HEK293 (cell line): ENCODE data around the gene TRIM24.

ENCODE experiments used
- CTCF ChIA-PET: fragments of 350-600 bp; formaldehyde crosslinking; extraction: SDS; loops from one replicate; lab custom pipeline; 2021; ENCODE audit warnings: antibody characterized with exemption; lab: Yijun Ruan, JAX
- POLR2A ChIA-PET: fragments of 300-600 bp; formaldehyde crosslinking; extraction: SDS; loops from one replicate; lab custom pipeline; 2020; ENCODE audit warnings: antibody characterized with exemption, inconsistent platforms; lab: Yijun Ruan, JAX
- H3K27ac ChIP-seq: fragments of 200-500 bp; sonication (Bioruptor generic); 2 replicates; pipeline ENCODE4 v1.5.1; 2014; ENCODE audit warnings: low read depth, low read length, control low read depth, inconsistent platforms; ENCODE audit errors: extremely low read depth
- H3K36me3 ChIP-seq, 2 experiments: fragments of 200-500 bp in 1 of 2; sonication (Bioruptor generic) in 1 of 2; 1 replicate in 1 of 2; 2 replicates in 1 of 2; pipeline ENCODE4 v1.5.1; 2014 to 2017; ENCODE audit warnings: inconsistent platforms in 2 of 2, low read length in 2 of 2; ENCODE audit not compliant: control insufficient read depth in 2 of 2, insufficient read depth in 1 of 2
- H3K4me1 ChIP-seq: fragments of 200-500 bp; sonication (Bioruptor generic); 2 replicates; pipeline ENCODE4 v1.5.1; 2014; ENCODE audit warnings: mild to moderate bottlenecking, low read length, inconsistent platforms; ENCODE audit not compliant: control insufficient read depth, insufficient read depth
- H3K4me3 ChIP-seq: 2 replicates; pipeline ENCODE4 v1.5.1; 2011; ENCODE audit warnings: low read depth, mild to moderate bottlenecking, control low read depth, low read length, moderate library complexity
- H3K9me3 ChIP-seq: fragments of 200-500 bp; sonication (Bioruptor generic); 2 replicates; pipeline ENCODE4 v1.5.1; 2014; ENCODE audit warnings: low read depth, low read length, inconsistent platforms; ENCODE audit not compliant: control insufficient read depth, insufficient read depth
- BCL11B ChIP-seq: fragments of 450-650 bp; formaldehyde crosslinking; IDR thresholded peaks from 2 replicates; pipeline ENCODE4 v1.5.1; 2016; ENCODE audit warnings: low read depth, missing biosample characterization, missing genetic modification characterization
- HOXC10 ChIP-seq: sonication (generic); formaldehyde crosslinking; IDR thresholded peaks from 2 replicates; pipeline ENCODE4 v1.8.1; 2023; ENCODE audit warnings: mild to moderate bottlenecking, missing genetic modification reagents
- HOXD13 ChIP-seq: sonication (generic); formaldehyde crosslinking; IDR thresholded peaks from 2 replicates; pipeline ENCODE4 v1.8.0; 2022; ENCODE audit warnings: missing genetic modification reagents, borderline replicate concordance
- KLF8 ChIP-seq: fragments of 450-650 bp; formaldehyde crosslinking; IDR thresholded peaks from 2 replicates; pipeline ENCODE4 v1.5.1; 2016; ENCODE audit warnings: missing biosample characterization, missing genetic modification characterization
- MEIS1 ChIP-seq: sonication (generic); formaldehyde crosslinking; IDR thresholded peaks from 2 replicates; pipeline ENCODE4 v1.8.1; 2022; ENCODE audit warnings: missing genetic modification reagents, mild to moderate bottlenecking, borderline replicate concordance
- OSR2 ChIP-seq: fragments of 450-650 bp; formaldehyde crosslinking; IDR thresholded peaks from 2 replicates; pipeline ENCODE4 v1.5.1; 2016; ENCODE audit warnings: missing biosample characterization, missing genetic modification characterization
- PBX3 ChIP-seq: sonication (generic); formaldehyde crosslinking; IDR thresholded peaks from 2 replicates; pipeline ENCODE4 v1.8.1; 2022; ENCODE audit warnings: mild to moderate bottlenecking, moderate library complexity, missing genetic modification reagents
- PRDM6 ChIP-seq: fragments of 450-650 bp; formaldehyde crosslinking; IDR thresholded peaks from 2 replicates; pipeline ENCODE4 v1.5.1; 2017; ENCODE audit warnings: missing biosample characterization, missing genetic modification characterization
- YY1 ChIP-seq: fragments of 450-650 bp; formaldehyde crosslinking; IDR thresholded peaks from 2 replicates; pipeline ENCODE4 v1.5.1; 2018; ENCODE audit warnings: missing biosample characterization, missing genetic modification characterization
- ZBTB20 ChIP-seq: fragments of 450-650 bp; formaldehyde crosslinking; IDR thresholded peaks from 2 replicates; pipeline ENCODE4 v1.5.1; 2016; ENCODE audit warnings: missing biosample characterization, missing genetic modification characterization
- ZBTB44 ChIP-seq: fragments of 450-650 bp; IDR thresholded peaks from 2 replicates; pipeline ENCODE4 v1.5.1; 2018; ENCODE audit warnings: missing biosample characterization, mild to moderate bottlenecking, missing genetic modification characterization
- ZEB2 ChIP-seq: fragments of 450-650 bp; formaldehyde crosslinking; IDR thresholded peaks from 2 replicates; pipeline ENCODE4 v1.5.1; 2016; ENCODE audit warnings: missing biosample characterization, missing genetic modification characterization
- ZFHX2 ChIP-seq: fragments of 450-650 bp; formaldehyde crosslinking; conservative IDR thresholded peaks from 2 replicates; pipeline ENCODE4 v1.5.1; 2016; ENCODE audit warnings: missing biosample characterization, missing genetic modification characterization
- ZNF146 ChIP-seq: fragments of 450-650 bp; formaldehyde crosslinking; IDR thresholded peaks from 2 replicates; pipeline ENCODE4 v1.5.1; 2016; ENCODE audit warnings: missing biosample characterization, missing genetic modification characterization
- ZNF19 ChIP-seq: fragments of 450-650 bp; formaldehyde crosslinking; IDR thresholded peaks from 2 replicates; pipeline ENCODE4; 2016; ENCODE audit warnings: missing biosample characterization, missing genetic modification characterization, low read depth
- ZNF2 ChIP-seq: fragments of 450-650 bp; formaldehyde crosslinking; IDR thresholded peaks from 2 replicates; pipeline ENCODE4 v1.5.1; 2016; ENCODE audit warnings: missing biosample characterization, missing genetic modification characterization
- ZNF341 ChIP-seq: fragments of 450-650 bp; formaldehyde crosslinking; IDR thresholded peaks from 2 replicates; pipeline ENCODE4; 2016; ENCODE audit warnings: low read depth, missing biosample characterization, missing genetic modification characterization
- ZNF558 ChIP-seq: fragments of 450-650 bp; formaldehyde crosslinking; IDR thresholded peaks from 2 replicates; pipeline ENCODE4 v1.5.1; 2016; ENCODE audit warnings: missing biosample characterization, missing genetic modification characterization
- ZNF560 ChIP-seq: fragments of 450-650 bp; formaldehyde crosslinking; IDR thresholded peaks from 2 replicates; pipeline ENCODE4 v1.5.1; 2017; ENCODE audit warnings: missing biosample characterization, missing genetic modification characterization, borderline replicate concordance
- ZNF561 ChIP-seq: fragments of 450-650 bp; IDR thresholded peaks from 2 replicates; pipeline ENCODE4 v1.5.1; 2018; ENCODE audit warnings: missing biosample characterization, missing genetic modification characterization, borderline replicate concordance
- ZNF580 ChIP-seq: fragments of 450-650 bp; formaldehyde crosslinking; IDR thresholded peaks from 2 replicates; pipeline ENCODE4 v1.5.1; 2016; ENCODE audit warnings: missing biosample characterization, missing genetic modification characterization
- ZNF585B ChIP-seq: fragments of 450-650 bp; formaldehyde crosslinking; IDR thresholded peaks from 2 replicates; pipeline ENCODE4 v1.5.1; 2016; ENCODE audit warnings: missing biosample characterization, missing genetic modification characterization
- ZNF658 ChIP-seq: fragments of 450-650 bp; formaldehyde crosslinking; IDR thresholded peaks from 2 replicates; pipeline ENCODE4; 2016; ENCODE audit warnings: missing biosample characterization, missing genetic modification characterization
- ZNF670 ChIP-seq: fragments of 450-650 bp; formaldehyde crosslinking; IDR thresholded peaks from 2 replicates; pipeline ENCODE4 v1.5.1; 2016; ENCODE audit warnings: missing biosample characterization, missing genetic modification characterization, low read depth
- ZNF707 ChIP-seq: fragments of 450-650 bp; formaldehyde crosslinking; IDR thresholded peaks from 2 replicates; pipeline ENCODE4 v1.5.1; 2016; ENCODE audit warnings: missing biosample characterization, missing genetic modification characterization
- ZNF777 ChIP-seq: fragments of 450-650 bp; formaldehyde crosslinking; IDR thresholded peaks from 2 replicates; pipeline ENCODE4 v1.5.1; 2017; ENCODE audit warnings: missing biosample characterization, missing genetic modification characterization, borderline replicate concordance
- ZNF837 ChIP-seq: fragments of 450-650 bp; formaldehyde crosslinking; IDR thresholded peaks from 2 replicates; pipeline ENCODE4 v1.5.1; 2016; ENCODE audit warnings: missing biosample characterization, missing genetic modification characterization
- ZNF843 ChIP-seq: fragments of 450-650 bp; formaldehyde crosslinking; IDR thresholded peaks from 2 replicates; pipeline ENCODE4 v1.5.1; 2016; ENCODE audit warnings: missing biosample characterization, missing genetic modification characterization
- ZSCAN23 ChIP-seq: fragments of 450-650 bp; formaldehyde crosslinking; IDR thresholded peaks from 2 replicates; pipeline ENCODE4 v1.5.1; 2016; ENCODE audit warnings: missing biosample characterization, missing genetic modification characterization
- ZXDB ChIP-seq: fragments of 450-650 bp; formaldehyde crosslinking; IDR thresholded peaks from 2 replicates; pipeline ENCODE4 v1.5.1; 2016; ENCODE audit warnings: missing biosample characterization, missing genetic modification characterization

The TRIM24 gene

GRCh38 chr7:138545123-138545522 lies 85.1 kb downstream of the TRIM24 start (continued):
- TF ChIP-seq PRDM6: no peak
- TF ChIP-seq ZXDB: no peak
- TF ChIP-seq YY1: no peak
- TF ChIP-seq BCL11B (tag by site-specific recombination): no peak
- no peak for TF ChIP-seq ZNF658 (tag by site-specific recombination)

GRCh38 chr7:138546064-138546619 lies 86.1 kb downstream of the TRIM24 start:
- CTCF ChIA-PET: interaction anchor here (0.6 kb wide), 1 partner anchor 919 kb away, joined by 3 read pairs; no protein-coding TSS in a partner anchor
- Histone ChIP-seq H3K27ac (no peak overlapping the region), H3K4me1 (no peaks in the 10 kb centered on the region), H3K36me3 (peaks cover 0 to 65% of the 10 kb centered on the region in 2 experiments; a peak in 1 of 3 replicates), H3K9me3 (no peaks in the 10 kb centered on the region), H3K4me3 (no peak overlapping the region)
- POLR2A ChIA-PET: no interaction called here
- TF ChIP-seq ZNF580 (tag by site-specific recombination): no peak
- no peak for TF ChIP-seq OSR2 (tag by site-specific recombination)
- TF ChIP-seq HOXC10 (CRISPR knock-in tag): no peak
- TF ChIP-seq ZNF777 (tag by site-specific recombination): no peak
- TF ChIP-seq ZNF560 (tag by site-specific recombination): no peak
- TF ChIP-seq HOXD13 (CRISPR knock-in tag): no peak
- TF ChIP-seq ZFHX2 (tag by site-specific recombination): no peak
- no peak for TF ChIP-seq MEIS1
- TF ChIP-seq ZBTB20: no peak

GRCh38 chr7:138546829-138547228 lies 86.8 kb downstream of the TRIM24 start:
- Histone ChIP-seq H3K36me3 (peaks cover 0 to 67% of the 10 kb centered on the region in 2 experiments; a peak in 1 of 3 replicates), H3K4me3 (no peak overlapping the region), H3K27ac (no peak overlapping the region), H3K9me3 (no peaks in the 10 kb centered on the region), H3K4me1 (no peaks in the 10 kb centered on the region)
- no peak for TF ChIP-seq ZNF585B (tag by site-specific recombination)
- no peak for TF ChIP-seq ZNF561 (tag by site-specific recombination)
- TF ChIP-seq ZNF837 (tag by site-specific recombination): no peak
- TF ChIP-seq ZBTB44: no peak
- TF ChIP-seq ZNF670: no peak
- no peak for TF ChIP-seq PBX3
- TF ChIP-seq OSR2 (tag by site-specific recombination): no peak
- TF ChIP-seq KLF8 (tag by site-specific recombination): no peak
- TF ChIP-seq ZEB2 (tag by site-specific recombination): no peak
- no peak for TF ChIP-seq ZNF341
- no peak for TF ChIP-seq ZNF558
- no peak for TF ChIP-seq ZNF19 (tag by site-specific recombination)
- TF ChIP-seq ZNF707 (tag by site-specific recombination): no peak
- no peak for TF ChIP-seq BCL11B (tag by site-specific recombination)
- TF ChIP-seq ZNF843: no peak
- TF ChIP-seq ZNF146 (tag by site-specific recombination): no peak
- no peak for TF ChIP-seq ZSCAN23 (tag by site-specific recombination)
- TF ChIP-seq ZNF2 (tag by site-specific recombination): no peak
- ChIA-PET POLR2A (no interaction called here), CTCF (interaction anchor here (0.6 kb wide), 1 partner anchor 920 kb away, joined by 3 read pairs; no protein-coding TSS in a partner anchor)
